A549 (cell line): Measurements from ENCODE around the gene SEC31B.

Source experiments
- EP300 ChIP-seq, 2 experiments: fragments of >200 bp; sonication (Bioruptor Twin); formaldehyde crosslinking; IDR thresholded peaks; 2 replicates in 1 of 2; 3 replicates in 1 of 2; pipeline ENCODE4 v1.6.1; 2016 to 2017
- GATA3 ChIP-seq: IDR thresholded peaks from 2 replicates; pipeline ENCODE4 v1.6.1; 2012; ENCODE audit warnings: borderline replicate concordance
- HDAC2 ChIP-seq: fragments of 200-600 bp; sonication (generic); IDR thresholded peaks from 2 replicates; pipeline ENCODE4 v1.6.1; 2016
- KDM1A ChIP-seq: fragments of 200-600 bp; sonication (generic); IDR thresholded peaks from 2 replicates; pipeline ENCODE4 v1.6.1; 2016; ENCODE audit warnings: low read depth, mild to moderate bottlenecking
- POLR2A ChIP-seq: IDR thresholded peaks from 2 replicates; pipeline ENCODE4 v1.6.1; 2012; ENCODE audit warnings: mild to moderate bottlenecking, low read length
- RAD21 ChIP-seq, 2 experiments: fragments of >200 bp in 1 of 2; sonication (Bioruptor Twin) in 1 of 2; formaldehyde crosslinking in 1 of 2; IDR thresholded peaks in 1 of 2; conservative IDR thresholded peaks in 1 of 2; 2 replicates in 1 of 2; 3 replicates in 1 of 2; pipeline ENCODE4 v1.6.1; 2012 to 2018; ENCODE audit warnings: inconsistent platforms in 1 of 2
- RFX5 ChIP-seq: fragments of 450-650 bp; IDR thresholded peaks from 2 replicates; pipeline ENCODE4 v1.7.1; 2014; ENCODE audit warnings: antibody characterized with exemption, mild to moderate bottlenecking, moderate library complexity
- TF ChIP-seq, protein P1 (sequence below): IDR thresholded peaks from 2 replicates; pipeline ENCODE4 v1.6.1; 2012
- TF ChIP-seq, protein P2 (sequence below): fragments of >200 bp; sonication (Bioruptor Twin); formaldehyde crosslinking; IDR thresholded peaks from 3 replicates; pipeline ENCODE4 v1.5.1; 2016

DNA sequence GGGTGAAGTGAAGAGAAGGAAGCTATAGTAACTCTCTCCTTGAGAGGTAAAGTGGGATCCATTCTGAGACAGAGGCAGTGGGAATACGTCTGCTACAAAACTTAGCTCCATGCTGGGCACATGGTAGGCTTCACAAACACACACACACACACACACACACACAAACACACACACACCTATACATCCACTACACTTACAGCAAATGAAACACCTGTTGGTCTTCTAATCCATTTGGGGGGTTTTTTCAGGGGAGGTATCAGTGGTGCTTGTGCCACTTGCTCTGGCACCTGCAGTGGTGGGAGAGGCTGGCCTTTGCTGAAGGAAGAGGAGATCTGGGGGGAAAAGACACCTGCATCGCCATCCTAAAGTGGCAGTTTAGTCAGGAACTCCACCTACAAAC lies 14.5 kb downstream of the SEC31B start:
- no peak for TF ChIP-seq EP300 (IDR thresholded peaks at IDR 0.05)
- no peak for TF ChIP-seq RFX5
- TF ChIP-seq, protein P1, sequence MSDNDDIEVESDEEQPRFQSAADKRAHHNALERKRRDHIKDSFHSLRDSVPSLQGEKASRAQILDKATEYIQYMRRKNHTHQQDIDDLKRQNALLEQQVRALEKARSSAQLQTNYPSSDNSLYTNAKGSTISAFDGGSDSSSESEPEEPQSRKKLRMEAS = no peak
- no peak for TF ChIP-seq RAD21 (conservative IDR thresholded peaks at IDR 0.05 in 1 of 2, IDR thresholded peaks at IDR 0.05 in 1 of 2)
- no peak for TF ChIP-seq KDM1A
- no peak for TF ChIP-seq POLR2A
- TF ChIP-seq, protein P2, sequence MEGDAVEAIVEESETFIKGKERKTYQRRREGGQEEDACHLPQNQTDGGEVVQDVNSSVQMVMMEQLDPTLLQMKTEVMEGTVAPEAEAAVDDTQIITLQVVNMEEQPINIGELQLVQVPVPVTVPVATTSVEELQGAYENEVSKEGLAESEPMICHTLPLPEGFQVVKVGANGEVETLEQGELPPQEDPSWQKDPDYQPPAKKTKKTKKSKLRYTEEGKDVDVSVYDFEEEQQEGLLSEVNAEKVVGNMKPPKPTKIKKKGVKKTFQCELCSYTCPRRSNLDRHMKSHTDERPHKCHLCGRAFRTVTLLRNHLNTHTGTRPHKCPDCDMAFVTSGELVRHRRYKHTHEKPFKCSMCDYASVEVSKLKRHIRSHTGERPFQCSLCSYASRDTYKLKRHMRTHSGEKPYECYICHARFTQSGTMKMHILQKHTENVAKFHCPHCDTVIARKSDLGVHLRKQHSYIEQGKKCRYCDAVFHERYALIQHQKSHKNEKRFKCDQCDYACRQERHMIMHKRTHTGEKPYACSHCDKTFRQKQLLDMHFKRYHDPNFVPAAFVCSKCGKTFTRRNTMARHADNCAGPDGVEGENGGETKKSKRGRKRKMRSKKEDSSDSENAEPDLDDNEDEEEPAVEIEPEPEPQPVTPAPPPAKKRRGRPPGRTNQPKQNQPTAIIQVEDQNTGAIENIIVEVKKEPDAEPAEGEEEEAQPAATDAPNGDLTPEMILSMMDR = no peak
- no peak for TF ChIP-seq GATA3
- TF ChIP-seq HDAC2 = no peak
